ENCODE results near the gene DNM3. TPM values are rescaled to one million over a fixed set of nuclear protein-coding genes. Genes with fewer than 3 reads are reported as not detected.

Gene DNM3
- total and polyA plus RNA-seq, 9 of the 15 experiments (the other 6 are each of a cell fraction or from before 2014, with no cell fraction given), result 0.08 to 0.36 (median 0.22) TPM; not detected in 1

- TF ChIP-seq, protein P1, sequence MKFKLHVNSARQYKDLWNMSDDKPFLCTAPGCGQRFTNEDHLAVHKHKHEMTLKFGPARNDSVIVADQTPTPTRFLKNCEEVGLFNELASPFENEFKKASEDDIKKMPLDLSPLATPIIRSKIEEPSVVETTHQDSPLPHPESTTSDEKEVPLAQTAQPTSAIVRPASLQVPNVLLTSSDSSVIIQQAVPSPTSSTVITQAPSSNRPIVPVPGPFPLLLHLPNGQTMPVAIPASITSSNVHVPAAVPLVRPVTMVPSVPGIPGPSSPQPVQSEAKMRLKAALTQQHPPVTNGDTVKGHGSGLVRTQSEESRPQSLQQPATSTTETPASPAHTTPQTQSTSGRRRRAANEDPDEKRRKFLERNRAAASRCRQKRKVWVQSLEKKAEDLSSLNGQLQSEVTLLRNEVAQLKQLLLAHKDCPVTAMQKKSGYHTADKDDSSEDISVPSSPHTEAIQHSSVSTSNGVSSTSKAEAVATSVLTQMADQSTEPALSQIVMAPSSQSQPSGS (CRISPR knock-in tag; IDR thresholded peaks at IDR 0.05), result no peak
- TF ChIP-seq MEF2D (tag; conservative IDR thresholded peaks at IDR 0.05; ENCODE audit: low read depth) (no peak), THRB (CRISPR knock-in tag; conservative IDR thresholded peaks at IDR 0.05) (no peak), ZNF143 (CRISPR knock-in tag; IDR thresholded peaks at IDR 0.05) (no peak), FOXP1 (CRISPR knock-in tag; IDR thresholded peaks at IDR 0.05) (no peak), ZNF717 (CRISPR knock-in tag; IDR thresholded peaks at IDR 0.05) (no peak), TCFL5 (CRISPR knock-in tag; conservative IDR thresholded peaks at IDR 0.05) (no peak), ZKSCAN8 (CRISPR knock-in tag; IDR thresholded peaks at IDR 0.05) (no peak), MEF2A (IDR thresholded peaks at IDR 0.05; ENCODE audit: control insufficient read depth, low read depth, low read length) (no peak), DIDO1 (tag; IDR thresholded peaks at IDR 0.05; ENCODE audit: low read depth) (no peak), ZNF778 (CRISPR knock-in tag; IDR thresholded peaks at IDR 0.05) (no peak), NR4A1 (CRISPR knock-in tag; IDR thresholded peaks at IDR 0.05) (no peak), NR4A1 (tag; IDR thresholded peaks at IDR 0.05) (no peak), CHCHD3 (CRISPR knock-in tag; IDR thresholded peaks at IDR 0.05) (no peak), EGR1 (conservative IDR thresholded peaks at IDR 0.05) (no peak)
- TF ChIP-seq, protein P2, sequence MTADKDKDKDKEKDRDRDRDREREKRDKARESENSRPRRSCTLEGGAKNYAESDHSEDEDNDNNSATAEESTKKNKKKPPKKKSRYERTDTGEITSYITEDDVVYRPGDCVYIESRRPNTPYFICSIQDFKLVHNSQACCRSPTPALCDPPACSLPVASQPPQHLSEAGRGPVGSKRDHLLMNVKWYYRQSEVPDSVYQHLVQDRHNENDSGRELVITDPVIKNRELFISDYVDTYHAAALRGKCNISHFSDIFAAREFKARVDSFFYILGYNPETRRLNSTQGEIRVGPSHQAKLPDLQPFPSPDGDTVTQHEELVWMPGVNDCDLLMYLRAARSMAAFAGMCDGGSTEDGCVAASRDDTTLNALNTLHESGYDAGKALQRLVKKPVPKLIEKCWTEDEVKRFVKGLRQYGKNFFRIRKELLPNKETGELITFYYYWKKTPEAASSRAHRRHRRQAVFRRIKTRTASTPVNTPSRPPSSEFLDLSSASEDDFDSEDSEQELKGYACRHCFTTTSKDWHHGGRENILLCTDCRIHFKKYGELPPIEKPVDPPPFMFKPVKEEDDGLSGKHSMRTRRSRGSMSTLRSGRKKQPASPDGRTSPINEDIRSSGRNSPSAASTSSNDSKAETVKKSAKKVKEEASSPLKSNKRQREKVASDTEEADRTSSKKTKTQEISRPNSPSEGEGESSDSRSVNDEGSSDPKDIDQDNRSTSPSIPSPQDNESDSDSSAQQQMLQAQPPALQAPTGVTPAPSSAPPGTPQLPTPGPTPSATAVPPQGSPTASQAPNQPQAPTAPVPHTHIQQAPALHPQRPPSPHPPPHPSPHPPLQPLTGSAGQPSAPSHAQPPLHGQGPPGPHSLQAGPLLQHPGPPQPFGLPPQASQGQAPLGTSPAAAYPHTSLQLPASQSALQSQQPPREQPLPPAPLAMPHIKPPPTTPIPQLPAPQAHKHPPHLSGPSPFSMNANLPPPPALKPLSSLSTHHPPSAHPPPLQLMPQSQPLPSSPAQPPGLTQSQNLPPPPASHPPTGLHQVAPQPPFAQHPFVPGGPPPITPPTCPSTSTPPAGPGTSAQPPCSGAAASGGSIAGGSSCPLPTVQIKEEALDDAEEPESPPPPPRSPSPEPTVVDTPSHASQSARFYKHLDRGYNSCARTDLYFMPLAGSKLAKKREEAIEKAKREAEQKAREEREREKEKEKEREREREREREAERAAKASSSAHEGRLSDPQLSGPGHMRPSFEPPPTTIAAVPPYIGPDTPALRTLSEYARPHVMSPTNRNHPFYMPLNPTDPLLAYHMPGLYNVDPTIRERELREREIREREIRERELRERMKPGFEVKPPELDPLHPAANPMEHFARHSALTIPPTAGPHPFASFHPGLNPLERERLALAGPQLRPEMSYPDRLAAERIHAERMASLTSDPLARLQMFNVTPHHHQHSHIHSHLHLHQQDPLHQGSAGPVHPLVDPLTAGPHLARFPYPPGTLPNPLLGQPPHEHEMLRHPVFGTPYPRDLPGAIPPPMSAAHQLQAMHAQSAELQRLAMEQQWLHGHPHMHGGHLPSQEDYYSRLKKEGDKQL (CRISPR knock-in tag; IDR thresholded peaks at IDR 0.05; ENCODE audit: borderline replicate concordance), result no peak
- under 1% methylated on average over 7 of the region's 7 CpGs for WGBS (ENCODE audit: insufficient coverage, low coverage, missing lambda C conversion rate)
- Histone ChIP-seq H3K27me3 (ENCODE audit: control insufficient read depth in 2 of 2, insufficient read depth in 2 of 2, low read length in 2 of 2) (peaks cover 0 to 6% of the 10 kb centered on the region in 2 experiments; a peak in 2 of 5 replicates), H4K20me1 (replicated peaks; ENCODE audit: control insufficient read depth, insufficient read depth, low read length) (no peaks in the 10 kb centered on the region), H3K27ac (ENCODE audit: extremely low read depth, low read depth, low read length) (no peak overlapping the region), H3K9me1 (ENCODE audit: control insufficient read depth, insufficient read depth, low read length) (no peaks in the 10 kb centered on the region), H3K9me3 (replicated peaks; ENCODE audit: control insufficient read depth, insufficient read depth, low read depth, low read length) (no peaks in the 10 kb centered on the region), H3K4me3 (no peak overlapping the region), H3K4me2 (ENCODE audit: insufficient read depth, low read length) (no peak overlapping the region), H3K9ac (ENCODE audit: insufficient read depth in 1 of 2, low read depth in 2 of 2, low read length in 2 of 2) (no peak overlapping the region), H3K79me2 (ENCODE audit: control insufficient read depth, insufficient read depth, low read length) (no peaks in the 10 kb centered on the region), H2AFZ (ENCODE audit: low read depth, low read length) (no peak overlapping the region), H3K36me3 (ENCODE audit: control insufficient read depth, insufficient read depth, low read length) (no peaks in the 10 kb centered on the region), H3K4me1 (replicated peaks in 1 of 2; ENCODE audit: control insufficient read depth in 2 of 2, insufficient read depth in 2 of 2, low read length in 2 of 2) (no peaks in the 10 kb centered on the region)
- BruUV-seq (replicated peaks), result no TSS peak
- POLR2A ChIA-PET, result no interaction called here
- CTCF ChIA-PET (ENCODE audit: low intra/inter-chr PET ratio), result no interaction called here
- no peak for FAIRE-seq
- no peak for DNase-seq (ENCODE audit: extremely low read depth in 1 of 4, low spot score in 3 of 4)
- ATAC-seq, result no peak
- in situ Hi-C loops (cut with MboI) (no loop called here), intact Hi-C loops (cut with micrococcal nuclease) (no loop called here)
These were observed 300.1 kb downstream of the DNM3 start for GRCh38 chr1:172141341-172141881.
